HG03442 (cell line): ENCODE data around the gene BACH1.
"Not testable (repeated sequence)": the region's sequence is repeated elsewhere in the genome, so short reads cannot be mapped to it uniquely, and the experiment has no call there.

ENCODE experiments used
- ATAC-seq: cut with Tn5 transposase; IDR thresholded peaks from one replicate; pipeline ENCODE4 v1.9.1; 2021; ENCODE audit warnings: mild to moderate bottlenecking, moderate library complexity; ENCODE audit not compliant: unreplicated experiment

Gene BACH1

DNA sequence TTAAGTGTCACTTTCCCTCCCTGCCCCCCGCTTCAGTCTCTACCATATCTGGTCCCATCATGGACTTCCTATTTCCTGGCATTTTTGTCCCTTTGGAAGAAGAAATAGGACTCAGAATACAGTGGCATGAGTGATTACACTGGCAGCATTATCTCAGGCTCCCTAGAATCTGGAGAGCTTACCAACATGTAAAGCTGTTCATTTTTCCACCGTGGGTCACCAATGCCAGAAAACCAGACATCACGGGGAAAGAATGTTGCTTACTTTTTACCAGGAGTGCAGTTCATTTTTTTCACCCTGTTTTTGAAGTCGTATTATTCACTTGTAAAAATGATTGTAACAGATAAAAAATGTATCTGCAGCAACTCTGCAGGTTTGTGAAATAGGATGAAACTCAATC, 44.8 kb downstream of the BACH1 start:
- no peak for ATAC-seq

GRCh38 chr21:29346281-29346680, 47.6 kb downstream of the BACH1 start:
- no peak for ATAC-seq

DNA sequence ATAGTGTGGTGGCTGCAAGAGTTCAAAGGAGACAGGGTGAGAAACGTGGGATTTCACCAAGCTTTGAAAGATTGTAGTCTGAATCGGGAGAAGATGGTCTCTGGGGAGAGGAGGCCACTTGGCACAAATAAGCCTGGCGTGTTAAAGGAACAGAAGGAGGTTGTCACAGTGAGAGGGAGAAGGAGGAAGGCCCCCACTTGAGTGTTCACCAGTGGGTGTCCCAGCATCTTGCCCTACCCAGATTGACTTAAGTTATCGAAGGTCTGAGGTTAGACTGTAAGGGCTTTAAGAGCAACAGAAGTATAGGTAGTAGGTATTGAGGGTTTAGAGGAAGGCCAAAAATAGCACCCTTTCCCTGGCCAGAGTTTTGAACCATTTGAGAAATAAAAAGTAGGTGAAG, 48.0 kb downstream of the BACH1 start:
- ATAC-seq, result no peak

DNA sequence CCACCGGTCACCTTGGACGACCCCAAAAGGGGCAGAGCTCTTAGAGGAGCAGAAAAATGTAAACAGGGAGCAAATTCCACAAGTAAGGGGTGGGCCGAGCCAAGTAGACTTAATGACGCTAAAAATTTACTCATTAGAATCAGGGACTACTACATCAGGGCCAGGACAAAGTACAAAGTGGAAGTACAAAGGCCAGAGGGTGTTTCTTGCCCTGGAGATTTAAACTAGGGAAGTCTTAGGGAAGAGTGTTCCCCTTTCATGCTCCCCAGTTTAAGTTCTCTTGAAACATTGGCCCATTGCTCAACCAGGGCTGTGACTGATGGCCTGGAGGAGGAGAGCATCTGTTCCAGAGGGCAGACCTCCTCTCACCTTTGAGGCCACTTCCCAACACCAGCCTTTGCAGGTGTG, 48.6 kb downstream of the BACH1 start:
- ATAC-seq, result no peak

DNA sequence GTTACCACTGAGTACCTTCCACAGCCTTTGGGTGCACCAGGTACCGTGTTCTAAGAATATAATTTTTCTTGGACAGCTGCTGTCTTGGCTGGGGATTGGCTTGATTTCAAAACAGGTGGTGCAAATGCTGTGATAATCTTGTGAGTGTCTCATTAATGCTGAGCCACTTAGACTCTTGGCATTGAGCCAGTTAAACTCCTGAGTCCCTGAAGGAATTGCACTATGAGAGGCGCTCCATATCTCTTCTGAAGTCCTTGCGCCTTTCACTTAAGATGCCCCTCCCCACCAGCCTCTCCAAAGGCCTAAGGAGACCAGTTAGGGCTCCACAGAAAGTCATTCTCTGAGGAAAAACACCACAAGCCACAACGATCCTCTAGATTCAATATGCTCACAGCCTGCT, 51.0 kb downstream of the BACH1 start:
- no peak for ATAC-seq

DNA sequence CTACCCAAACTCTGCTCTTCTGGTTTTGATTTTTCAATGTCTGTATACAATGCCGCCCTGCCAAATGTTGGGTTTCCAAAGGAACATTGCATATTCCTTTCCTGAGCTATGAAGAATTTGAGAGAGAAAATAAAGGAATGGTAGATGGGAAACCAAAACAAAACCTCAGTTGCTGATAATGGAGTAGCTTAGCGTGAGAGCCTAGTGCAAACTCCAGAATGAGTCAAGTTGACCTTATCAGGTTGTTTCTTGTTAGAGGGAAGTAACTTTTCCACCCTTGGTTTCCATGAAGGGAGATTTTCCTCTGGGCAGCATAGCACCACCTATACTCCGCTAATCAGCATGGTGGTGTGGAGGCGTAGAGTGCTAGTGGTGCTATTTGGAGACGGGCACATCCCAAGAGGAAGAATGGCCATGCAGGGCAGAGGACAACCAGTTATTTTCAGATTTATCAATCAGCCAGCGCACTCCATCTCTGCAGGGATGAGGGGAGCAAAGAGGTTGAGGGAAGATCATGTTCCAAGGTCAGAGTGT, 51.6 kb downstream of the BACH1 start:
- ATAC-seq, result no peak

DNA sequence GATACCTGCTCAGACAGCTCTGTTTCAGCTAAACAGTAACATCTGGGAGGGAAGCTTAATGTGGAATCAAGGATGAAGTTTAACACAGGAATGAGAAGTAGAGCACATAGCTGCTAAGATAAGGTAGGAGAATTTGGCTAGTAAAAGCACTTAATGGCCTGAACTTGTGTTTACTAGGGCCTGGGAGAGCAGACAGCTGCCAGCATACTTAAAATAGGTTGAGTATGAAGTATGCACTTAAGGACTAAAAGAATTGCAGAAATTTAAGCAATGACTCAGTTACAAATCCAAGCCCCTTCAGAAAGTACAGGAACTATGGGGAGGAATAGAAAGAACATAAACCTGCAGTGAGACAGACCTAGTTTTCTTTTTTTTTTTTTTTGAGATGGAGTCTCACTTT, 53.0 kb downstream of the BACH1 start:
- ATAC-seq, result no peak

- not testable (repeated sequence) for ATAC-seq
Measured at GRCh38 chr21:29355043-29355710, 56.5 kb downstream of the BACH1 start.

GRCh38 chr21:29356291-29356690, 57.6 kb downstream of the BACH1 start:
- not testable (repeated sequence) for ATAC-seq

GRCh38 chr21:29356810-29357209, 58.1 kb downstream of the BACH1 start:
- not testable (repeated sequence) for ATAC-seq

GRCh38 chr21:29359718-29360117, 61.0 kb downstream of the BACH1 start:
- no peak for ATAC-seq

GRCh38 chr21:29360799-29361765, 62.4 kb downstream of the BACH1 start:
- no peak for ATAC-seq

DNA sequence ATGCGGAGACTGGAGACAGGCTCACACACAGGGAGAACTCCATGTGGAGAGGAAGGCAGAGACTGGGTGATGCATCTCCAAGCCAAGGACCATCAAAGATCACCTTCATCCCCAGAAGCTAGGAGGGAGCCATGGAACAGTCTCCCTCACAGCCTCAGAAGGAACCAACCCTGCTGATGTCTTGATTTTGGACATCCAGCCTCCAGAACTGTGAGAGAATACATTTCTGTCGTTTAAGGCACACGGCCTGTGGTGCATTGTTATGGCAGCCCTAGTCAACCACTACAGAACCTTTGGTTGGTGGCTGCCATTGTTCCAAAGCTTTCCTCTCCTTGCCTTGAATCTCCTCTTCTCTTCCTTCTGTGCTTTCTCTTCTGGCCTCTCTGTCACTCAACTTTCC, 64.0 kb downstream of the BACH1 start:
- no peak for ATAC-seq

DNA sequence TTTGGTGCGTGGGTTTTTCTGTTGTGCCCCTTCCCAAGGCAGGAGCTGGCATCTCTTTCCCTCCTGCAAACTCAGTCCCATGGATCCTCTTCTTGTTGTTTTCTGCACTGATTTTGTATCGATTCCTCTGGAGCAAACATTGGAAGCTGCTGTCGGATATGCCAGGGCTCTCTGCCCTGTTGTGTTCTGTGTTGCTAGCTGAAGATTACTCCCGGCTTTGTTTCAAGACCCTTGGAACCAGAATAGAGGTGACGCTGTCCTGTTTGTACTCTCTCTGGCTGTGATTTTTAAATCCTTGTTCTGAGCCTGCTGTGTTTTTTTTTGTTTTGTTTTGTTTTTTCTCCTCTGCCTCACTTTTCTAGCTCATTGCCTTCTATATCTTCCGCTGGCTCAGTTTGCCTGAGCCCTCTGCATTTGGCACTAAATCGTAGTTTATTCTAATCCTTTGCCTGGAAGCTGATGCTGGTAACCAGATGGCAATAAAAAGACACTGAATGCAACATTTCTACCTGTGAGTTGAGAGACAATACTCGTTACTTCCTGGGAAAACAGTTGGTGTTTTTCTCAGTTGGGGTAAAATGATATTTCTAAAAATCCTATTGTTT, 67.0 kb downstream of the BACH1 start:
- no peak for ATAC-seq

DNA sequence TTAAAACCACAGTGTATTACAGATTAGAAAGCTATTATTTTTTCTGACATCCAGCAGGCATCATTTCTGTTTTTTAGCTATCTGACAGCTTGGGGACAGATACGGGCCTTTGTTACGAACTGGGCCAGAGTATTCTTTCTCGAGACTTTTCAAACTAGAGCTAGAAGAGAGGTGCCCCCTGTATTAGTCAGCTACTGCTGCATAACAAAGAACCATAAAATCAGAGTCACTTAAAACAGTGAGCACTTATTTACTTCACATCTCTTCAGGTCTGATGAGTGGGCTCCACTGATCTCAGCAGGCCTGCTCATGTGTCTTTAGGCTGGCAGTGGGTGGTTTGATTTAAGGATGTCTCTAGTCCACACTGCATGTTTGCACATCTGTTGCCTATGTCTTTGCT, 67.8 kb downstream of the BACH1 start:
- ATAC-seq, result no peak

DNA sequence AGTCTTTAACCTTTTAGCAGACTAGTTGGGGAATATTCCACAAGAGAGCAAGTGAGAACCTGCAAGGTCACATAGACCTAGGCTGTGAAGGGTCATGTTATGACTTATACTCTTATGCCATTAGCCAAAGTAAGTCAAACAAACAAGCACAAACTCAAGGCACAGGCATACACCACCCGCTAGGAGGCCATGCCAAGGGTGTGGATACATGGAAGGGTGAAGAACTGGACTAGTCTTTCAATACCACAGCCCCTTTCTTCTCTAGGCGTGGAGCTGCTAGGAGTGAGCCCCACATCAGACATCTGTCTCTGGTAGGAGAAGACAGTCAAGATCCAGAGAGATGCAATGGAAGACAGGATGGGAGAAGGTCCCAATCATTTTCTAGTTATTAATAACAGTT, 68.6 kb downstream of the BACH1 start:
- ATAC-seq, result no peak

- ATAC-seq, result no peak
Measured at GRCh38 chr21:29368906-29369305, 70.2 kb downstream of the BACH1 start.

- ATAC-seq, result no peak
Measured at GRCh38 chr21:29371464-29371863, 72.7 kb downstream of the BACH1 start.

DNA sequence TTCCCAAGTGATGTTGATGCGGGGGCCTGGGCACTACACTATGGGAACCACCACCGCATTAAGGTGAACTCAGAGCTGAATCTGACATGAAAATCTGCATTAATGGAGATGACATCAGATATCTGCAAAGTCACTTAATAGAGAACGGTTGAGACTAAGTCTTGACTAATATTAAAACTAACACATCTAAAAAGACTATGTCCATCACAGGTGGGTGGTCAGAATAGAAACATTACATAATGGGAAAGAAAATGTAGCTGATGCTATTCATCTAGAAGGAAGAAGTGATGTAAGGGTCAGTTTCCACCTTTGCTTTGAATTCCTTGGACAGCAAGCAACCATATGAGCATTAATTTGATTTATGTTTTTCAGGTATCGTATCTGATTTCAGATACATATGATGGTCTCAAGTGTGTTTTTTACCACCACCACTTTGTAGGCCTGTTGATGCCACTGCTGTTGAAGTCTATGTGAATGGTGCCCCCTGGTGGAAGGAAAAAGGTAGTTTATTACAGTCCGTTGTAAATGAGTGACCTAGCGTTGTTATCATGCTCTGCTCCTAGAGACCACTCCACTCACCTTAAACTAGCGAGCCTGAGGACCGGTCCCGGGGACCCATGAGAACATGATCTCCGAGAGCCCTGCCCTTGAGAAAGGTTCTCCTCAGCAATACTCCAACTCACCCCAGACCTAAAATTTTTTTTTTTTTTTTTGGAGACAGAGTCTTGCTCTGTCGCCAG, 73.5 kb downstream of the BACH1 start:
- peak; percentile 68 for ATAC-seq

- ATAC-seq, result no peak
Measured at GRCh38 chr21:29374481-29374880, 75.8 kb downstream of the BACH1 start.

DNA sequence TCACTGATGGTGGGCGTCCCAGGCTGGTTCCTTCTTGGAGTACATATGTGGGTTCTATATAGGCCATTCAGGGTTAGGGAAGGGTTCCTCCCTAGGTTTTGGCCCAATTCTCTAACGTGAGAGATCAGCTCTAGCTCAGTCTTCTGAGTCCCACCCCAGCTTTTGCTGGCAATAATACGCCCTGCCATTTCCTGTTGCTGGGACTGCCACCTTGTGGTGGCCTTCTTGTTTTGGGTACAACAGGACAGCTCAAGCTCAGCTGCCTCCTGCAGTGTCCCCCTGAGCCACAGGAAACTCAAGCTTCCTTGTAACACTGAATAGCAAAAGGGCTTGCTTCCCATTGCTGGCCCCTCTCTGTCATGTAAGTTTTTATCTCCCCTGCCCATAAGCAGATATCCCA, 77.8 kb downstream of the BACH1 start:
- ATAC-seq, result peak; percentile 51
